GM12873 (cell line): Measurements from ENCODE around the gene ARID3B.

Source experiments
- TF ChIP-seq, protein P1 (sequence below): IDR thresholded peaks from 2 replicates; pipeline ENCODE4 v1.5.1; 2012; ENCODE audit warnings: low read depth, mild to moderate bottlenecking, moderate library complexity, low read length, control low read depth; ENCODE audit not compliant: insufficient read depth; ENCODE audit errors: missing control alignments

Gene ARID3B

GRCh38 chr15:74504836-74505235 lies 36.2 kb upstream of the ARID3B start:
- TF ChIP-seq, protein P1, sequence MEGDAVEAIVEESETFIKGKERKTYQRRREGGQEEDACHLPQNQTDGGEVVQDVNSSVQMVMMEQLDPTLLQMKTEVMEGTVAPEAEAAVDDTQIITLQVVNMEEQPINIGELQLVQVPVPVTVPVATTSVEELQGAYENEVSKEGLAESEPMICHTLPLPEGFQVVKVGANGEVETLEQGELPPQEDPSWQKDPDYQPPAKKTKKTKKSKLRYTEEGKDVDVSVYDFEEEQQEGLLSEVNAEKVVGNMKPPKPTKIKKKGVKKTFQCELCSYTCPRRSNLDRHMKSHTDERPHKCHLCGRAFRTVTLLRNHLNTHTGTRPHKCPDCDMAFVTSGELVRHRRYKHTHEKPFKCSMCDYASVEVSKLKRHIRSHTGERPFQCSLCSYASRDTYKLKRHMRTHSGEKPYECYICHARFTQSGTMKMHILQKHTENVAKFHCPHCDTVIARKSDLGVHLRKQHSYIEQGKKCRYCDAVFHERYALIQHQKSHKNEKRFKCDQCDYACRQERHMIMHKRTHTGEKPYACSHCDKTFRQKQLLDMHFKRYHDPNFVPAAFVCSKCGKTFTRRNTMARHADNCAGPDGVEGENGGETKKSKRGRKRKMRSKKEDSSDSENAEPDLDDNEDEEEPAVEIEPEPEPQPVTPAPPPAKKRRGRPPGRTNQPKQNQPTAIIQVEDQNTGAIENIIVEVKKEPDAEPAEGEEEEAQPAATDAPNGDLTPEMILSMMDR = no peak

DNA sequence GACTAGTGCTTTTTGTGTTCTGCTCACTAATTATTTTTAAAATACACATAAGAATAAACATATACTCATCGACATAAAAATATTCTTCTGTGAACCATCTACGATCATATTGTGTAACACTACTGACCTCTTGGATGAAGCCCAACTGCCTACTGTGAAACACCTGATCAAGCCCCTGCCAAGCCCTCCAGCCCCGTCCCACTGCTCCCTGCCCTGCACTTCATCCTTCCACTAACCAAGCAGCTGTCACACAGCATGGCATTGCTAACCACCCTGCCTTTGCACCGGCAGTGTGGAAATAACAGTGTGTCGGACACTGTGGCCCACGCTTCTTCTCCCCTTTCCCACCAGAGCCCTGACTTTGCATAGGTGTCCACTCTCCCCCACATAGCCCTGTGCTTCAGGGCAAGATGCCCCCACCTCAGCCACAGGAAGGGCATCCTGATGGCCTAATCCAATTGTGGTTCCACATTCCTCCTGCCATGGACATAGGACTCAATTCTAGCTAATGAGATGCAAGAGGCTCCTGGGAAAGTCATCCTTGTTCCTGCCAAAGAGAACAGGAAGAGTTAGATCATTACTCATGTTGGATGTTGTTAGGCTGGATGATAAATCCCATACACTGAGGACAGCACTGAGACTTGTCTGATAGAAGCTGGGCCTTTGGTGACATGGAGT lies 35.0 kb upstream of the ARID3B start:
- TF ChIP-seq, protein P1 = no peak

- TF ChIP-seq, protein P1 = no peak
These were observed 34.5 kb upstream of the ARID3B start for GRCh38 chr15:74506515-74506840.

DNA sequence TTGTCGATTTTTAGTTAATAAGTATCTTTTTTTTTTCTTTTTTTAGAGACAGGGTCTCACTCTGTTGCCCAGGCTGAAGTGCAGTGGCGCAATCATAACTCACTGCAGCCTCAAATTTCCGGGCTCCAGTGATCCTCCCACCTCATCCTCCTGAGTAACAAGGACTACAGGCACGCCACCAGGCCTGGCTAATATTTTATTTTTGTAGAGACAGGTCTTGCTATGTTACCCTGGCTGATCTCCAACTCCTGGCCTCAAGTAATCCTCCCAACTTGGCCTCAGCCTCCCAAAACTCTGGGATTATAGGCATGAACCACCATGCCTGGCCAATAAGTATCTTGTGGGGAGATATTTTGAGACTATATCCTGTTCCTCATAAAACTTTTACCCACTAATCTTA lies 29.4 kb upstream of the ARID3B start:
- TF ChIP-seq, protein P1 = no peak

DNA sequence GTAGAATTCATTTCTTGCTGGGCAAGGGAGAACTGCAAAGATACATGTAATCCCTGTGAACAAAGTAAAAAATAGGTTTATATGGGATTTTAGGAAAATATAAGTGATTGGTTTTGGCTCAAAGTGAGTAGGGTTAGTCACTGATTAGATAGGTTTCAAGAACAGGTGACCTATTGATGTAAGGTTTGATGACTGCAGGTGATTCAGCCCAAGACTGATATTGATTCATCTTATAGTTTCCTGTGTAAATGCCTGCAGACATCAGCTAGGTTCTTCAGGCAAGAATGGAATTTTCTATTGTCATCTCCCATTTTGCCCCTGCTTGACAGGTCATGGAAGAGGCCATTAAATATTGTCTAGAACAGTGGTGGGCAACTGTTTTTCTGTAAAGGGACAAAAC lies 23.9 kb upstream of the ARID3B start:
- TF ChIP-seq, protein P1 = no peak

GRCh38 chr15:74519311-74519710 lies 21.7 kb upstream of the ARID3B start:
- TF ChIP-seq, protein P1 = no peak

DNA sequence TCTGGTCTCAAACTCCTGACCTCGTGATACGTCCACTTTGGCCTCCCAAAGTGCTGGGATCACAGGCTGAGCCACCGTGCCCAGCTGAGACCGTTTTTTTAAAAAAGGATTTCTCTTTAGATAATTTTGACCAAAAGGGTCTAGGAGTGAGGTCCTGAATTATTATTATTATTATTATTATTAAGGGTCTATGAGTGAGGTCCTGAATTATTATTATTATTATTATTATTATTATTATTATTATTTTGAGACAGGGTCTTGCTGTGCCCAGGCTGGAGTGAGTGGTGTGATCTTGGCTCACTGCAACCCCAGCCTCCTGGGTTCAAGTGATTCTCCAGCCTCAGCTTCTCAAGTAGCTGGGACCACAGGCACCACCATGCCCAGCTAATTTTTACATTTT lies 20.6 kb upstream of the ARID3B start:
- TF ChIP-seq, protein P1 = no peak
